Measurements from ENCODE around the gene NAGLU. TPM values are rescaled to one million over a fixed set of nuclear protein-coding genes. Genes with fewer than 3 reads are reported as not detected.
A peak's percentile ranks its signal among the peaks of the same experiment; 100 is the strongest.
"Not testable (repeated sequence)": the region's sequence is repeated elsewhere in the genome, so short reads cannot be mapped to it uniquely, and the experiment has no call there.

Gene NAGLU
- total RNA-seq, 4 donors from 2014 or later, result 56.7 to 140 (median 101) TPM

GRCh38 chr17:42547001-42547461, 11.0 kb downstream of the NAGLU start:
- Histone ChIP-seq H3K36me3 (peaks cover 9 to 20% of the 10 kb centered on the region in 2 donors), H3K9me3 (no peaks in the 10 kb centered on the region), H3K4me3 (replicated peaks in 1 of 3) (no peak overlapping the region), H3K27me3 (no peaks in the 10 kb centered on the region), H3K27ac (no peak overlapping the region), H3K4me1 (peaks cover 10 to 11% of the 10 kb centered on the region in 2 donors)
- intact Hi-C loops (cut with DNase I), result no loop called here
- TF ChIP-seq CTCF (IDR thresholded peaks at IDR 0.05), result no peak
- no peak for TF ChIP-seq POLR2A (IDR thresholded peaks at IDR 0.05)
- DNase-seq, result no peak
- WGBS, 2 donors, result 74% methylated on average over 15 to 23 of the region's 23 CpGs

GRCh38 chr17:42547698-42548069, 11.6 kb downstream of the NAGLU start:
- H3K36me3 ChIP-seq, result peaks cover 5 to 17% of the 10 kb centered on the region in 2 donors
- no peak overlapping the region for H3K4me3 ChIP-seq (replicated peaks in 1 of 3)
- no peak overlapping the region for H3K27ac ChIP-seq
- intact Hi-C loops (cut with DNase I), result no loop called here
- TF ChIP-seq CTCF (IDR thresholded peaks at IDR 0.05) (no peak), POLR2A (IDR thresholded peaks at IDR 0.05) (no peak)
- DNase-seq, result no peak
- whole genome bisulfite sequencing, 2 donors, result 85 to 86% methylated on average over 10 to 13 of the region's 14 CpGs
- no peaks in the 10 kb centered on the region for H3K27me3 ChIP-seq
- peaks cover 10 to 11% of the 10 kb centered on the region in 2 donors for H3K4me1 ChIP-seq
- no peaks in the 10 kb centered on the region for H3K9me3 ChIP-seq

GRCh38 chr17:42548070-42548837, 12.2 kb downstream of the NAGLU start:
- intact Hi-C loops (cut with DNase I), result no loop called here
- peak; percentile 93 to 94 for DNase-seq
- no peaks in the 10 kb centered on the region for H3K9me3 ChIP-seq
- H3K36me3 ChIP-seq, result peaks cover 0 to 11% of the 10 kb centered on the region in 2 donors
- H3K27ac ChIP-seq, result no peak overlapping the region
- TF ChIP-seq CTCF (IDR thresholded peaks at IDR 0.05), result peak in 5 of 6 experiments; percentile 36 to 75 (median 64)
- peak in 1 of 2 donors; percentile 26 for TF ChIP-seq POLR2A (IDR thresholded peaks at IDR 0.05)
- H3K27me3 ChIP-seq, result no peaks in the 10 kb centered on the region
- H3K4me1 ChIP-seq, result peaks cover 10 to 11% of the 10 kb centered on the region in 2 donors
- WGBS, 2 donors, result 19 to 28% methylated on average over 7 to 22 of the region's 74 CpGs
- peak overlapping the region in 1 of 3 donors; percentile 31 for H3K4me3 ChIP-seq (replicated peaks in 1 of 3)

GRCh38 chr17:42548993-42549755, 13.1 kb downstream of the NAGLU start:
- Histone ChIP-seq H3K9me3 (no peaks in the 10 kb centered on the region), H3K27me3 (no peaks in the 10 kb centered on the region), H3K4me1 (peaks cover 16 to 18% of the 10 kb centered on the region in 2 donors), H3K4me3 (replicated peaks in 1 of 3) (no peak overlapping the region), H3K27ac (no peak overlapping the region), H3K36me3 (peaks cover 0 to 4% of the 10 kb centered on the region in 2 donors)
- TF ChIP-seq POLR2A (IDR thresholded peaks at IDR 0.05), result no peak
- no peak for TF ChIP-seq CTCF (IDR thresholded peaks at IDR 0.05)
- intact Hi-C loops (cut with DNase I), result no loop called here
- DNase-seq, result no peak
- 79 to 80% methylated on average over 14 of the region's 14 CpGs for WGBS, 2 donors

- WGBS, 2 donors, result 94 to 95% methylated on average over 8 to 15 of the region's 15 CpGs
- Histone ChIP-seq H3K4me3 (replicated peaks in 1 of 3) (peak within 1 kb of the TSS in 1 of 3 donors; percentile 74), H3K4me1 (peaks cover 23 to 26% of the 10 kb centered on the region in 2 donors)
- H3K27me3 ChIP-seq; H3K9me3 ChIP-seq; H3K36me3 ChIP-seq; intact Hi-C loops (cut with DNase I); H3K27ac ChIP-seq; DNase-seq: not testable (repeated sequence)
Measured at GRCh38 chr17:42552736-42553135, 16.7 kb downstream of the NAGLU start, which contains the start of gene HSD17B1. Gene HSD17B1, plus strand, starts transcription at chr17:42552923. Its CDS starts 11 bp downstream, at chr17:42552934.
